IMR-90 (cell line): ENCODE measurements around the gene MESP2. TPM values are rescaled to one million over a fixed set of nuclear protein-coding genes. Genes with fewer than 3 reads are reported as not detected.

Source experiments
- ATAC-seq: fragments of 200-7000 bp; cut with Tn5 transposase; 2 replicates; pipeline ENCODE4 v1.9.1; 2020; ENCODE audit warnings: low read depth, mild to moderate bottlenecking, moderate library complexity
- BruUV-seq: library from RNA; stranded (reverse); fragments of 400-500 nt; replicated peaks from 2 replicates; lab custom pipeline; 2021; lab: Mats Ljungman, UMichigan
- CTCF ChIA-PET: fragments of 300-600 bp; formaldehyde crosslinking; extraction: SDS; loops from one replicate; lab custom pipeline; 2021; ENCODE audit warnings: antibody characterized with exemption; lab: Yijun Ruan, JAX
- POLR2A ChIA-PET: fragments of 300-600 bp; sonication (Branson Sonifier 250); formaldehyde crosslinking; loops from one replicate; lab custom pipeline; 2022; ENCODE audit warnings: antibody characterized with exemption; ENCODE audit not compliant: unreplicated experiment; lab: Charles Lee
- DNase-seq: peaks from one replicate; pipeline ENCODE4 v3.0.0; 2013
- H2AFZ ChIP-seq: replicated peaks from 2 replicates; pipeline ENCODE3; 2013; ENCODE audit warnings: low read length, mild to moderate bottlenecking; ENCODE audit not compliant: poor library complexity
- H2AK5ac ChIP-seq: 2 replicates; pipeline ENCODE4 v1.6.1; 2013; ENCODE audit warnings: low read depth, low read length, inconsistent platforms
- H2AK9ac ChIP-seq: replicated peaks from 2 replicates; pipeline ENCODE3; 2013; ENCODE audit warnings: mild to moderate bottlenecking, low read depth, low read length, moderate library complexity; ENCODE audit not compliant: poor library complexity
- H2BK120ac ChIP-seq: 2 replicates; pipeline ENCODE4 v1.6.1; 2013; ENCODE audit warnings: low read depth, low read length, inconsistent platforms
- H2BK15ac ChIP-seq: 3 replicates; pipeline ENCODE4 v1.6.1; 2013; ENCODE audit warnings: low read depth, low read length, inconsistent platforms
- H2BK20ac ChIP-seq: 2 replicates; pipeline ENCODE4 v1.6.1; 2013; ENCODE audit warnings: low read depth, mild to moderate bottlenecking, inconsistent platforms, low read length, moderate library complexity
- H2BK5ac ChIP-seq: 2 replicates; pipeline ENCODE4 v1.6.1; 2013; ENCODE audit warnings: mild to moderate bottlenecking, low read depth, low read length, inconsistent platforms; ENCODE audit not compliant: poor library complexity, severe bottlenecking
- H3K14ac ChIP-seq: replicated peaks from 2 replicates; pipeline ENCODE4 v1.6.1; 2013; ENCODE audit warnings: low read depth, low read length, inconsistent platforms
- H3K18ac ChIP-seq: 2 replicates; pipeline ENCODE4 v1.6.1; 2013; ENCODE audit warnings: low read depth, low read length, control low read depth
- H3K23ac ChIP-seq: 2 replicates; pipeline ENCODE4 v1.6.1; 2013; ENCODE audit warnings: low read depth, low read length, inconsistent platforms
- H3K27ac ChIP-seq: 2 replicates; pipeline ENCODE4 v1.5.1; 2013; ENCODE audit warnings: mild to moderate bottlenecking, control low read depth, low read length; ENCODE audit not compliant: insufficient read depth
- H3K27me3 ChIP-seq: 2 replicates; pipeline ENCODE4 v1.6.1; 2013; ENCODE audit warnings: low read length; ENCODE audit not compliant: control insufficient read depth, insufficient read depth
- H3K36me3 ChIP-seq: 2 replicates; pipeline ENCODE4 v1.6.1; 2013; ENCODE audit warnings: low read length, mixed read lengths; ENCODE audit not compliant: control insufficient read depth, insufficient read depth
- H3K4ac ChIP-seq: 2 replicates; pipeline ENCODE4 v1.6.1; 2013; ENCODE audit warnings: low read depth, low read length, inconsistent platforms
- H3K4me1 ChIP-seq: 2 replicates; pipeline ENCODE4 v1.6.1; 2013; ENCODE audit warnings: low read length, mixed read lengths; ENCODE audit not compliant: control insufficient read depth, insufficient read depth
- H3K4me2 ChIP-seq: 2 replicates; pipeline ENCODE4 v1.6.1; 2013; ENCODE audit warnings: low read depth, mild to moderate bottlenecking, control low read depth, low read length, moderate library complexity
- H3K4me3 ChIP-seq: 2 replicates; pipeline ENCODE4 v1.5.1; 2013; ENCODE audit warnings: low read depth, mild to moderate bottlenecking, control low read depth, low read length, moderate library complexity; ENCODE audit not compliant: insufficient read depth
- H3K56ac ChIP-seq: 2 replicates; pipeline ENCODE4 v1.6.1; 2013; ENCODE audit warnings: low read length, inconsistent platforms; ENCODE audit not compliant: insufficient read depth; ENCODE audit errors: extremely low read depth
- H3K79me1 ChIP-seq, 2 experiments: 2 replicates each; pipeline ENCODE4 v1.6.1; 2013; ENCODE audit warnings: low read length in 2 of 2, inconsistent platforms in 1 of 2, low read depth in 1 of 2
- H3K9ac ChIP-seq: 2 replicates; pipeline ENCODE4 v1.6.1; 2013; ENCODE audit warnings: low read depth, low read length, control low read depth
- H3K9me1 ChIP-seq: 2 replicates; pipeline ENCODE4 v1.6.1; 2013; ENCODE audit warnings: low read length, inconsistent platforms; ENCODE audit not compliant: insufficient read depth
- H3K9me3 ChIP-seq: 2 replicates; pipeline ENCODE4 v1.6.1; 2013; ENCODE audit warnings: low read length; ENCODE audit not compliant: control insufficient read depth, insufficient read depth
- H4K20me1 ChIP-seq: 2 replicates; pipeline ENCODE4 v1.6.1; 2013; ENCODE audit warnings: low read length, inconsistent platforms; ENCODE audit not compliant: insufficient read depth
- H4K5ac ChIP-seq: 2 replicates; pipeline ENCODE4 v1.6.1; 2013; ENCODE audit warnings: mild to moderate bottlenecking, low read depth, low read length, control low read depth
- H4K8ac ChIP-seq, 2 experiments: 2 replicates each; pipeline ENCODE4 v1.6.1; 2013; ENCODE audit warnings: low read depth in 2 of 2, low read length in 2 of 2, control low read depth in 1 of 2, inconsistent platforms in 1 of 2
- H4K91ac ChIP-seq: 2 replicates; pipeline ENCODE4 v1.6.1; 2013; ENCODE audit warnings: low read depth, low read length, inconsistent platforms; ENCODE audit not compliant: insufficient read depth
- BHLHE40 ChIP-seq: fragments of 150-350 bp; IDR thresholded peaks from 2 replicates; pipeline ENCODE4 v1.6.1; 2016; ENCODE audit warnings: mild to moderate bottlenecking, low read depth, low read length
- CEBPB ChIP-seq: IDR thresholded peaks from 2 replicates; pipeline ENCODE4 v1.6.1; 2012; ENCODE audit warnings: low read depth, low read length, improper control_type of control experiment
- CHD1 ChIP-seq: IDR thresholded peaks from 2 replicates; pipeline ENCODE4 v1.6.1; 2012; ENCODE audit warnings: low read depth, low read length, improper control_type of control experiment
- FOS ChIP-seq: fragments of 150-350 bp; IDR thresholded peaks from 2 replicates; pipeline ENCODE4 v1.6.1; 2016; ENCODE audit warnings: low read depth, low read length
- MAFK ChIP-seq: IDR thresholded peaks from 2 replicates; pipeline ENCODE4 v1.6.1; 2012; ENCODE audit warnings: low read depth, low read length, improper control_type of control experiment
- MAZ ChIP-seq: IDR thresholded peaks from 2 replicates; pipeline ENCODE4 v1.6.1; 2012; ENCODE audit warnings: low read depth, mild to moderate bottlenecking, low read length, improper control_type of control experiment, moderate library complexity, borderline replicate concordance
- MXI1 ChIP-seq: IDR thresholded peaks from 2 replicates; pipeline ENCODE4 v1.6.1; 2012; ENCODE audit warnings: low read depth, mild to moderate bottlenecking, low read length, moderate library complexity, borderline replicate concordance
- NFE2L2 ChIP-seq: fragments of 150-350 bp; IDR thresholded peaks from 2 replicates; pipeline ENCODE4 v1.6.1; 2016; ENCODE audit warnings: low read depth, mild to moderate bottlenecking, low read length
- POLR2A ChIP-seq: IDR thresholded peaks from 2 replicates; pipeline ENCODE4 v1.6.1; 2012; ENCODE audit warnings: mild to moderate bottlenecking, low read depth, low read length
- RAD21 ChIP-seq: IDR thresholded peaks from 2 replicates; pipeline ENCODE4 v1.6.1; 2012; ENCODE audit warnings: low read length, improper control_type of control experiment
- RCOR1 ChIP-seq: IDR thresholded peaks from 2 replicates; pipeline ENCODE4 v1.6.1; 2012; ENCODE audit warnings: mild to moderate bottlenecking, low read length, improper control_type of control experiment; ENCODE audit not compliant: insufficient replicate concordance
- RFX5 ChIP-seq: IDR thresholded peaks from 2 replicates; pipeline ENCODE4 v1.8.0; 2012; ENCODE audit warnings: low read depth, mild to moderate bottlenecking, low read length, moderate library complexity
- SMC3 ChIP-seq: fragments of 150-350 bp; IDR thresholded peaks from 2 replicates; pipeline ENCODE4 v1.6.1; 2016; ENCODE audit warnings: low read depth, mild to moderate bottlenecking, antibody characterized with exemption, low read length, moderate library complexity
- WGBS, 2 experiments: methylation state at CpG; one replicate each; pipeline versions ENCODE4 v1.1.5 to v1.1.7; 2013; ENCODE audit warnings: missing lambda C conversion rate in 2 of 2; ENCODE audit not compliant: insufficient read length in 1 of 2; ENCODE audit errors: extremely low coverage in 2 of 2; 5-methylcytosine and 5-hydroxymethylcytosine counted together
- dilution Hi-C: fragments of 300-500 bp; cut with HindIII; formaldehyde crosslinking; loops from one replicate; pipeline ENCODE4 v1.14.3; 2018; ENCODE audit warnings: low sequenced_read_pairs; ENCODE audit not compliant: unreplicated experiment
- in situ Hi-C: fragments of 300-500 bp; cut with MboI; formaldehyde crosslinking; loops from 3 replicates; pipeline ENCODE4 v1.14.3; 2019; ENCODE audit warnings: low sequenced_read_pairs, inconsistent platforms, mixed read lengths
- intact Hi-C: fragments of 100-400 bp; cut with micrococcal nuclease; formaldehyde crosslinking; loops from 2 replicates; pipeline ENCODE4 v1.10.0; 2022
- polyA plus RNA-seq, 3 experiments: library from polyadenylated mRNA; depleted of rRNA; stranded (reverse); fragments of >200 nt; gene quantifications; 2 replicates each; pipeline ENCODE4 v1.2.3, GENCODE V29; 2012; ENCODE audit warnings: low replicate concordance in 1 of 3
- total RNA-seq: library from RNA; depleted of rRNA; stranded (reverse); fragments of >200 nt; gene quantifications from 2 replicates; pipeline ENCODE4 v1.2.3, GENCODE V29; 2012
- TF ChIP-seq, protein P1 (sequence below): fragments of 150-350 bp; IDR thresholded peaks from 2 replicates; pipeline ENCODE4 v1.6.1; 2016; ENCODE audit warnings: low read depth, mild to moderate bottlenecking, low read length, moderate library complexity, borderline replicate concordance
- TF ChIP-seq, protein P2 (sequence below): fragments of 150-350 bp; IDR thresholded peaks from 2 replicates; pipeline ENCODE4 v1.6.1; 2017; ENCODE audit warnings: mild to moderate bottlenecking, antibody characterized with exemption, low read length, low read depth
- TF ChIP-seq, protein P3 (sequence below): conservative IDR thresholded peaks from 2 replicates; pipeline ENCODE4 v1.5.1; 2012; ENCODE audit warnings: mild to moderate bottlenecking, low read depth, low read length, improper control_type of control experiment

MESP2 gene
- total and polyA plus RNA-seq, 2 of the 4 experiments (the other 2 are of a cell fraction) = 0.18 to 0.32 TPM

DNA sequence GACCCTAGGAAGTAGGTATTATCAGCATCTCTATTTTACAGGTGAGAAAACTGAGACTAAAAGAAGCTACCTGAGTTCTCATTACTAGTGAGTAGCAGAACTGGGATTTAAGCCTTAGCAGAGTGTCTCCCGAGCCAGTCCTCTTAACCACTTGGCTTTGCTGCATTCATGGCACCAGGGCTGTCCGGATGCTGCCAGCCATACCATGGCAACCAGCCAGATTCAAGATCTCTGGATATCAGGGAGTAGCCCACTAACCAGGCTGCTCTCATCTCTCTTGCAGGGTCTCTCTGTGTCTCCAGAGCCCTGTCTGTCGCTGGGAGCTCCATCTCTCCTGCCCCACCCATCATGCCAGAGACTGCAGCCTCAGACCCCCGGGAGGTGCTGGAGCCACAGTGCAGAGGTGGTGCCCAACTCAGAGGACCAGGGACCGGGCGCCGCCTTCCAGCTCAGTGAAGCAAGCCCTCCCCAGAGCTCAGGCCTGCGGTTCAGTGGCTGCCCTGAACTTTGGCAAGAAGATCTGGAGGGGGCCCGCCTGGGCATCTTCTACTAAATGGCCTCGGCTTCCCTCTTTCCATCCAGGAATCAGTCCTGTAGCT lies 1.7 kb downstream of the MESP2 start:
- CTCF ChIA-PET = no interaction called here

More for the DNA sequence above, 1.7 kb downstream of the MESP2 start:
- peaks cover 2% of the 10 kb centered on the region; the same call in 1 of the 2 replicates for H3K9me1 ChIP-seq
- no peaks in the 10 kb centered on the region for H3K27me3 ChIP-seq
- H3K4ac ChIP-seq = no peak overlapping the region
- H2AK9ac ChIP-seq = no peak overlapping the region
- no peak overlapping the region for H2BK5ac ChIP-seq
- H3K23ac ChIP-seq = no peak overlapping the region
- no peak overlapping the region for H4K5ac ChIP-seq
- no peak for ATAC-seq
- no peaks in the 10 kb centered on the region for H3K79me1 ChIP-seq
- TF ChIP-seq RCOR1 = no peak
- TF ChIP-seq, protein P1, sequence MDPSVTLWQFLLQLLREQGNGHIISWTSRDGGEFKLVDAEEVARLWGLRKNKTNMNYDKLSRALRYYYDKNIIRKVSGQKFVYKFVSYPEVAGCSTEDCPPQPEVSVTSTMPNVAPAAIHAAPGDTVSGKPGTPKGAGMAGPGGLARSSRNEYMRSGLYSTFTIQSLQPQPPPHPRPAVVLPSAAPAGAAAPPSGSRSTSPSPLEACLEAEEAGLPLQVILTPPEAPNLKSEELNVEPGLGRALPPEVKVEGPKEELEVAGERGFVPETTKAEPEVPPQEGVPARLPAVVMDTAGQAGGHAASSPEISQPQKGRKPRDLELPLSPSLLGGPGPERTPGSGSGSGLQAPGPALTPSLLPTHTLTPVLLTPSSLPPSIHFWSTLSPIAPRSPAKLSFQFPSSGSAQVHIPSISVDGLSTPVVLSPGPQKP = no peak
- TF ChIP-seq FOS = no peak
- TF ChIP-seq NFE2L2 = no peak
- TF ChIP-seq SMC3 = no peak
- TF ChIP-seq MXI1 = no peak
- TF ChIP-seq RAD21 = no peak
- no peak for TF ChIP-seq BHLHE40
- TF ChIP-seq, protein P2, sequence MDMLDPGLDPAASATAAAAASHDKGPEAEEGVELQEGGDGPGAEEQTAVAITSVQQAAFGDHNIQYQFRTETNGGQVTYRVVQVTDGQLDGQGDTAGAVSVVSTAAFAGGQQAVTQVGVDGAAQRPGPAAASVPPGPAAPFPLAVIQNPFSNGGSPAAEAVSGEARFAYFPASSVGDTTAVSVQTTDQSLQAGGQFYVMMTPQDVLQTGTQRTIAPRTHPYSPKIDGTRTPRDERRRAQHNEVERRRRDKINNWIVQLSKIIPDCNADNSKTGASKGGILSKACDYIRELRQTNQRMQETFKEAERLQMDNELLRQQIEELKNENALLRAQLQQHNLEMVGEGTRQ = no peak
- TF ChIP-seq, protein P3, sequence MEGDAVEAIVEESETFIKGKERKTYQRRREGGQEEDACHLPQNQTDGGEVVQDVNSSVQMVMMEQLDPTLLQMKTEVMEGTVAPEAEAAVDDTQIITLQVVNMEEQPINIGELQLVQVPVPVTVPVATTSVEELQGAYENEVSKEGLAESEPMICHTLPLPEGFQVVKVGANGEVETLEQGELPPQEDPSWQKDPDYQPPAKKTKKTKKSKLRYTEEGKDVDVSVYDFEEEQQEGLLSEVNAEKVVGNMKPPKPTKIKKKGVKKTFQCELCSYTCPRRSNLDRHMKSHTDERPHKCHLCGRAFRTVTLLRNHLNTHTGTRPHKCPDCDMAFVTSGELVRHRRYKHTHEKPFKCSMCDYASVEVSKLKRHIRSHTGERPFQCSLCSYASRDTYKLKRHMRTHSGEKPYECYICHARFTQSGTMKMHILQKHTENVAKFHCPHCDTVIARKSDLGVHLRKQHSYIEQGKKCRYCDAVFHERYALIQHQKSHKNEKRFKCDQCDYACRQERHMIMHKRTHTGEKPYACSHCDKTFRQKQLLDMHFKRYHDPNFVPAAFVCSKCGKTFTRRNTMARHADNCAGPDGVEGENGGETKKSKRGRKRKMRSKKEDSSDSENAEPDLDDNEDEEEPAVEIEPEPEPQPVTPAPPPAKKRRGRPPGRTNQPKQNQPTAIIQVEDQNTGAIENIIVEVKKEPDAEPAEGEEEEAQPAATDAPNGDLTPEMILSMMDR = no peak
- no peak for TF ChIP-seq POLR2A
- no peak for TF ChIP-seq CHD1
- TF ChIP-seq MAZ = no peak
- TF ChIP-seq MAFK = no peak
- no peak for TF ChIP-seq CEBPB
- no peak for TF ChIP-seq RFX5
- no peak overlapping the region for H3K56ac ChIP-seq
- DNase-seq = no peak
- H3K4me1 ChIP-seq = peaks cover 5% of the 10 kb centered on the region
- H2AFZ ChIP-seq = no peak overlapping the region
- no peak overlapping the region for H4K91ac ChIP-seq
- H3K4me3 ChIP-seq = no peak overlapping the region
- POLR2A ChIA-PET = no interaction called here
- in situ Hi-C loops (no loop called here), intact Hi-C loops (no loop called here), dilution Hi-C loops (no loop called here)
- H2AK5ac ChIP-seq = no peak overlapping the region
- H4K20me1 ChIP-seq = no peaks in the 10 kb centered on the region
- H3K14ac ChIP-seq = no peak overlapping the region
- no peak overlapping the region for H2BK15ac ChIP-seq
- no peak overlapping the region for H3K4me2 ChIP-seq
- no peaks in the 10 kb centered on the region for H3K36me3 ChIP-seq
- no peak overlapping the region for H3K18ac ChIP-seq
- no peak overlapping the region for H3K9ac ChIP-seq
- WGBS, 2 experiments = 94% methylated on average over 7 of the region's 10 CpGs; no CpG with 5 or more reads in 1 of the 2 experiments
- no TSS peak for BruUV-seq
- no peak overlapping the region for H3K27ac ChIP-seq
- no peak overlapping the region for H2BK20ac ChIP-seq
- H2BK120ac ChIP-seq = no peak overlapping the region
- H4K8ac ChIP-seq = no peak overlapping the region
- no peaks in the 10 kb centered on the region for H3K9me3 ChIP-seq
